ENCODE measurements around the gene ZNF740.
A peak's percentile ranks its signal among the peaks of the same experiment; 100 is the strongest.

Gene ZNF740

GRCh38 chr12:53208877-53209463 is 28.4 kb downstream of the ZNF740 start:
- Histone ChIP-seq H3K4me3 (no peak overlapping the region), H3K27ac (peak overlapping the region in 15 of 21 experiments; percentile 4 to 89 (median 64))

GRCh38 chr12:53210843-53211242 is 30.3 kb downstream of the ZNF740 start:
- H3K4me3 ChIP-seq = no peak overlapping the region
- H3K27ac ChIP-seq = peak overlapping the region in 1 of 21 experiments; percentile 12

GRCh38 chr12:53211476-53212381 is 31.2 kb downstream of the ZNF740 start:
- H3K4me3 ChIP-seq = no peak overlapping the region

GRCh38 chr12:53212931-53213330 is 32.4 kb downstream of the ZNF740 start:
- peak overlapping the region in 1 of 21 experiments; percentile 22 for H3K27ac ChIP-seq
- no peak overlapping the region for H3K4me3 ChIP-seq

More at GRCh38 chr12:53211476-53212381, 31.2 kb downstream of the ZNF740 start:
- peak overlapping the region in 1 of 21 experiments; percentile 12 for H3K27ac ChIP-seq

- no peak overlapping the region for H3K4me3 ChIP-seq
- peak overlapping the region in 2 of 21 experiments; percentile 22 to 37 for H3K27ac ChIP-seq
These were observed 32.8 kb downstream of the ZNF740 start for GRCh38 chr12:53213348-53213747.

GRCh38 chr12:53214221-53214620 is 33.7 kb downstream of the ZNF740 start:
- H3K4me3 ChIP-seq = no peak overlapping the region
- peak overlapping the region in 4 of 21 experiments; percentile 3 to 39 (median 22) for H3K27ac ChIP-seq

- peak overlapping the region in 8 of 21 experiments; percentile 3 to 97 (median 36) for H3K27ac ChIP-seq
- H3K4me3 ChIP-seq = no peak overlapping the region
These were observed 34.3 kb downstream of the ZNF740 start for GRCh38 chr12:53214687-53215455.

GRCh38 chr12:53215497-53215896 is 35.0 kb downstream of the ZNF740 start:
- H3K4me3 ChIP-seq = no peak overlapping the region
- H3K27ac ChIP-seq = peak overlapping the region in 9 of 21 experiments; percentile 3 to 97 (median 36)

- H3K4me3 ChIP-seq = peak overlapping the region in 2 of 7 experiments; percentile 63 to 68
These were observed 36.8 kb downstream of the ZNF740 start for GRCh38 chr12:53217051-53217930.

GRCh38 chr12:53217931-53218307 is 37.4 kb downstream of the ZNF740 start:
- Histone ChIP-seq H3K27ac (peak overlapping the region in 19 of 21 experiments; percentile 59 to 99 (median 94)), H3K4me3 (peak overlapping the region in 5 of 7 experiments; percentile 63 to 80 (median 68))

More at GRCh38 chr12:53217051-53217930, 36.8 kb downstream of the ZNF740 start:
- H3K27ac ChIP-seq = peak overlapping the region in 19 of 21 experiments; percentile 59 to 99 (median 94)

- H3K27ac ChIP-seq = peak overlapping the region in 20 of 21 experiments; percentile 59 to 99 (median 94)
- H3K4me3 ChIP-seq = peak overlapping the region; percentile 63 to 87 (median 69)
These were observed 38.2 kb downstream of the ZNF740 start for GRCh38 chr12:53218551-53219291.

- H3K4me3 ChIP-seq = peak overlapping the region; percentile 63 to 87 (median 69)
- peak overlapping the region; percentile 13 to 99 (median 94) for H3K27ac ChIP-seq
These were observed 38.9 kb downstream of the ZNF740 start for GRCh38 chr12:53219292-53219955.

- Histone ChIP-seq H3K27ac (peak overlapping the region; percentile 13 to 99 (median 94)), H3K4me3 (peak overlapping the region; percentile 63 to 87 (median 69))
These were observed 39.6 kb downstream of the ZNF740 start for GRCh38 chr12:53219956-53220693.

GRCh38 chr12:53220694-53221202 is 40.2 kb downstream of the ZNF740 start:
- Histone ChIP-seq H3K27ac (peak overlapping the region; percentile 80 to 99 (median 94)), H3K4me3 (peak overlapping the region; percentile 63 to 87 (median 69))

GRCh38 chr12:53221203-53222080 is 40.9 kb downstream of the ZNF740 start:
- Histone ChIP-seq H3K4me3 (peak overlapping the region; percentile 63 to 87 (median 69)), H3K27ac (peak overlapping the region; percentile 80 to 99 (median 94))

All from skin epidermis (tissue), 12 donors.